Measurements from ENCODE around the gene KITLG.

DNA sequence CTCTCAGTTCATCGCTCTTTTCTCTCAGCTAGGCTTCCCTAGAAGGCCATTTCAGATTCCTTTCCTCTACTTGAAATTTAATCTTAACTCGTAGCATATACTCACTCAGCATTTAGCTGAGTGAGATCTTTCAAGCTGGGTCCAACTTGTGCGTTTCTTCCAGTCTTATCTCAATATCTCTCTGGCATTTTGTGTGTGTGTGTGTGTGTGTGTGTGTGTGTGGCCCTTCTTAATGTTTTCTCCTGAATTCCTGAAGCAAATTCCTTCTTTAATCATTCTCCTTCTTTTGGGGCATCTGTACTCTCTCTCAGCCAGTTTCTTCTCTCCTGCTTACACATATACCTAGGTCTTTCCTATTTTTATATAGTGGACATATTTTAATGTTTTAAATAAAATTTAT lies 129.1 kb downstream of the KITLG start:
- TF ChIP-seq TAF1 (IDR thresholded peaks at IDR 0.05; ENCODE audit: borderline replicate concordance, low read depth, low read length) (no peak), YY1 (IDR thresholded peaks at IDR 0.05; ENCODE audit: low read depth) (no peak), SIN3A (IDR thresholded peaks at IDR 0.05; ENCODE audit: borderline replicate concordance, low read depth, low read length) (no peak)

Measured in SK-N-SH (cell line).